ENCODE data around the gene NAP1L5.

NAP1L5 gene

GRCh38 chr4:88702782-88703181, 5.2 kb upstream of the NAP1L5 start:
- H3K4me3 ChIP-seq (ENCODE audit: control insufficient read depth, low read depth, low read length), result no peak overlapping the region
- TF ChIP-seq, protein P1, sequence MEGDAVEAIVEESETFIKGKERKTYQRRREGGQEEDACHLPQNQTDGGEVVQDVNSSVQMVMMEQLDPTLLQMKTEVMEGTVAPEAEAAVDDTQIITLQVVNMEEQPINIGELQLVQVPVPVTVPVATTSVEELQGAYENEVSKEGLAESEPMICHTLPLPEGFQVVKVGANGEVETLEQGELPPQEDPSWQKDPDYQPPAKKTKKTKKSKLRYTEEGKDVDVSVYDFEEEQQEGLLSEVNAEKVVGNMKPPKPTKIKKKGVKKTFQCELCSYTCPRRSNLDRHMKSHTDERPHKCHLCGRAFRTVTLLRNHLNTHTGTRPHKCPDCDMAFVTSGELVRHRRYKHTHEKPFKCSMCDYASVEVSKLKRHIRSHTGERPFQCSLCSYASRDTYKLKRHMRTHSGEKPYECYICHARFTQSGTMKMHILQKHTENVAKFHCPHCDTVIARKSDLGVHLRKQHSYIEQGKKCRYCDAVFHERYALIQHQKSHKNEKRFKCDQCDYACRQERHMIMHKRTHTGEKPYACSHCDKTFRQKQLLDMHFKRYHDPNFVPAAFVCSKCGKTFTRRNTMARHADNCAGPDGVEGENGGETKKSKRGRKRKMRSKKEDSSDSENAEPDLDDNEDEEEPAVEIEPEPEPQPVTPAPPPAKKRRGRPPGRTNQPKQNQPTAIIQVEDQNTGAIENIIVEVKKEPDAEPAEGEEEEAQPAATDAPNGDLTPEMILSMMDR (conservative IDR thresholded peaks at IDR 0.05; ENCODE audit: control insufficient read depth, insufficient read depth, low read depth, low read length), result no peak
- no peak for DNase-seq (ENCODE audit: low read depth)

GRCh38 chr4:88698519-88698918, 890 bp upstream of the NAP1L5 start:
- DNase-seq (ENCODE audit: low read depth), result no peak
- TF ChIP-seq, protein P1 (conservative IDR thresholded peaks at IDR 0.05; ENCODE audit: control insufficient read depth, insufficient read depth, low read depth, low read length), result no peak
- no peak overlapping the region for H3K4me3 ChIP-seq (ENCODE audit: control insufficient read depth, low read depth, low read length)

- peak; percentile 69 for DNase-seq (ENCODE audit: low read depth)
Observed at GRCh38 chr4:88697141-88697540, 488 bp downstream of the NAP1L5 start.

DNA sequence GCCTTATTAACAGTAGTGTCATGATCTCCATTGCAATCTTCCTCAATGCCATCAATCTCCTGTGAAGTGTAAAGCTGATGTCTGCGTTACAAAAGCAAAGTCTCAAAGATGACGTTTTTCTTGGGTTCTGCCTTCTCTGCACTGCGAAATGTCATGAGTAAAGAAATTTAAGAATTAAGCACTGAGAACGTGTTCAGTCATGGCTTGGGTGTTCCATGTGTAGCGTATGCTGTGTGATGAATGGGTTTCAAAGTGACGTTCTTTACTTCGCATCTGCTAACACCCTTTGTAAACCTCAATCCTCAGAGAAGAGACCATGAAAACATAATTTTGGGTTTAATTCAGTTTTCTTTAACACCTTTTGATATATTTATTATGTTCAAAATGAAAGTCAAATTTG, 999 bp downstream of the NAP1L5 start:
- TF ChIP-seq, protein P1 (conservative IDR thresholded peaks at IDR 0.05; ENCODE audit: control insufficient read depth, insufficient read depth, low read depth, low read length), result no peak
- peak; percentile 71 for DNase-seq (ENCODE audit: low read depth)
- peak overlapping the region; percentile 75 for H3K4me3 ChIP-seq (ENCODE audit: control insufficient read depth, low read depth, low read length)

More at GRCh38 chr4:88697141-88697540, 488 bp downstream of the NAP1L5 start:
- TF ChIP-seq, protein P1 (conservative IDR thresholded peaks at IDR 0.05; ENCODE audit: control insufficient read depth, insufficient read depth, low read depth, low read length), result no peak
- peak overlapping the region; percentile 75 for H3K4me3 ChIP-seq (ENCODE audit: control insufficient read depth, low read depth, low read length)

- no peak for DNase-seq (ENCODE audit: low read depth)
- TF ChIP-seq, protein P1 (conservative IDR thresholded peaks at IDR 0.05; ENCODE audit: control insufficient read depth, insufficient read depth, low read depth, low read length), result no peak
- H3K4me3 ChIP-seq (ENCODE audit: control insufficient read depth, low read depth, low read length), result no peak overlapping the region
Observed at GRCh38 chr4:88693792-88694191, 3.8 kb downstream of the NAP1L5 start.

DNA sequence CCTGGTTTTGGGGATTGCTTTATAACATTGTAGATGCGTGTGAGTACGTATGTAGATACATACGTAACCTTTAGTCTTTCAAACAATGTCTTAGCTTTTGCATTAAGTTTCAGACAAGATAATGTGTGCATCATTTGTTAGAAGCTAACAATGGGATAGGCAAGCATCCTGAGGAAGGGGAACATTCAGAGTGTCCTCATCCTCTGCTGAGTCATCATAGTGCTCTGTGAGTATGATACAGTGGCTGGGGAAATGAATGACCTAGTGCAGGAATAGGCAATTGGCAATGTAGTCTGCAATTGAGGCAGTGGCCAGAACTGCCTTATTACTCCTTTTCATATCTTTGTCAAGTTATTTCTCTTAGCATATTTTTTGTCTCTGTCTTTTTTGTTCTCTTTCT, 7.3 kb downstream of the NAP1L5 start:
- TF ChIP-seq, protein P1 (conservative IDR thresholded peaks at IDR 0.05; ENCODE audit: control insufficient read depth, insufficient read depth, low read depth, low read length), result no peak
- no peak overlapping the region for H3K4me3 ChIP-seq (ENCODE audit: control insufficient read depth, low read depth, low read length)
- DNase-seq (ENCODE audit: low read depth), result peak; percentile 82

DNA sequence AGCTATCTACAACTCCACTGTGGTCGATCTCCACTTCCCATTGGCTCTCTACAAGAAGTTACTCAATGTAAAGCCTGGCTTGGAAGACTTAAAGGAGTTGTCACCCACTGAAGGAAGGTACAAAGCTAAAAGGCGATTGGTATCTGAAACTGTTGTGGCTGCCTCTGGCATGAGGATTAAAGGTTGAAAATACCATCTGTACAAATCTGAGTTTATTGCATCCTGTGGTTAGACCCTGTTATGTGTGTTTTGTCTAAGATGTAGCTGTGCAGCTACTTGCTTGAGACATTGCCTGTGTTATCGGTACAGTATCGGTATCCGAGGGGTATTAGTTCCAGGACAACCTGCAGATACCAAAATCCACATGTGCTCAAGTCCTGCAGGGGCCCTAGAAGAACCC, 16.4 kb downstream of the NAP1L5 start:
- TF ChIP-seq, protein P1 (conservative IDR thresholded peaks at IDR 0.05; ENCODE audit: control insufficient read depth, insufficient read depth, low read depth, low read length), result no peak
- no peak for DNase-seq (ENCODE audit: low read depth)
- H3K4me3 ChIP-seq (ENCODE audit: control insufficient read depth, low read depth, low read length), result no peak overlapping the region

Measured in fibroblast of mammary gland (primary cell).